ENCODE results near the gene FAM3C.

DNA sequence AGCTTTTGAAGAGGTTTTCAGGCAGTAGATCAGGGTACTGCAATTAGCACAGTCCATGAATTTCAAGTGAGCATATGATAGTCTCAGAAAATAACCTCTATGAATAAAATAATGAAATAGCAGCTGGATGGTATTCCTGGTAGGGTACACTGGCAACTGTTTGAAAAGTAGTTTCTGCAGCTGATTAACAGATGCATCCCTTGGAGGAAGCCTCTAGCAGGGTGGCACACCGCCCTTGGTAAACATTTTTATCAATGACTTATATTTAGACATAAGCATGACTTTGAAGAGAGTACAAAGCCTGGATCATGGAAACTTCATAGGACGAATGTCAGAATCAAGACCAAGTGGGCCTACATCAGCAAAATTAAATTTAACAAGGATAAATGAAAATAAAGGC lies 40.5 kb downstream of the FAM3C start:
- no peak for TF ChIP-seq CTCF (conservative IDR thresholded peaks at IDR 0.05; ENCODE audit: low read depth in 2 of 2)
- no peak for TF ChIP-seq EZH2 (IDR thresholded peaks at IDR 0.05; ENCODE audit: low read depth, unreplicated experiment)
- no peak for TF ChIP-seq POLR2AphosphoS5 (IDR thresholded peaks at IDR 0.05; ENCODE audit: low read depth)
- TF ChIP-seq REST (IDR thresholded peaks at IDR 0.05; ENCODE audit: unreplicated experiment): no peak

All from GM23338 (cell line).